Tibial artery (tissue), 4 donors: ENCODE measurements around the gene PRICKLE4.

Source experiments
- DNase-seq, 2 donors: peaks; one replicate each; pipeline ENCODE4 v3.0.0-alpha.2; 2019
- H3K27ac ChIP-seq, 2 donors: fragments of 200-600 bp; sonication (generic) in 1 of 2; 1 replicate in 1 of 2; 2 replicates in 1 of 2; pipeline ENCODE4 v1.5.1; 2018 to 2019; ENCODE audit warnings: mild to moderate bottlenecking in 1 of 2
- H3K27me3 ChIP-seq, 2 donors: fragments of 200-600 bp; sonication (generic) in 1 of 2; one replicate each; pipeline versions ENCODE4 v1.5.1 to v1.6.0; 2016 to 2019
- H3K36me3 ChIP-seq, 3 donors: fragments of 200-600 bp; sonication (generic) in 2 of 3; one replicate each; pipeline ENCODE4 v1.5.1; 2016 to 2019; ENCODE audit warnings: mild to moderate bottlenecking in 2 of 3
- H3K4me1 ChIP-seq, 4 donors: fragments of 200-600 bp; sonication (generic) in 2 of 4; 1 replicate in 3 of 4; 2 replicates in 1 of 4; pipeline ENCODE4 v1.5.1; 2016 to 2019
- H3K4me3 ChIP-seq, 2 donors: fragments of 200-600 bp; sonication (generic) in 1 of 2; 1 replicate in 1 of 2; 2 replicates in 1 of 2; pipeline ENCODE4 v1.5.1; 2018 to 2019; ENCODE audit warnings: mild to moderate bottlenecking in 2 of 2
- H3K9me3 ChIP-seq, 3 donors: fragments of 200-600 bp; sonication (generic) in 1 of 3; one replicate each; pipeline ENCODE4 v1.5.1; 2016 to 2019
- intact Hi-C: fragments of 100-400 bp; cut with DNase I; formaldehyde crosslinking; loops from one replicate; pipeline ENCODE4 v1.15.0; 2023; ENCODE audit warnings: low total_unique reads
- TF ChIP-seq, protein P1 (sequence below), 2 experiments: fragments of 200-600 bp in 1 of 2; fragments of 450-650 bp in 1 of 2; IDR thresholded peaks; one replicate each; pipeline ENCODE4 v1.5.1; 2017 to 2019; ENCODE audit warnings: antibody characterized with exemption in 2 of 2, mild to moderate bottlenecking in 1 of 2, moderate library complexity in 1 of 2

Gene PRICKLE4

DNA sequence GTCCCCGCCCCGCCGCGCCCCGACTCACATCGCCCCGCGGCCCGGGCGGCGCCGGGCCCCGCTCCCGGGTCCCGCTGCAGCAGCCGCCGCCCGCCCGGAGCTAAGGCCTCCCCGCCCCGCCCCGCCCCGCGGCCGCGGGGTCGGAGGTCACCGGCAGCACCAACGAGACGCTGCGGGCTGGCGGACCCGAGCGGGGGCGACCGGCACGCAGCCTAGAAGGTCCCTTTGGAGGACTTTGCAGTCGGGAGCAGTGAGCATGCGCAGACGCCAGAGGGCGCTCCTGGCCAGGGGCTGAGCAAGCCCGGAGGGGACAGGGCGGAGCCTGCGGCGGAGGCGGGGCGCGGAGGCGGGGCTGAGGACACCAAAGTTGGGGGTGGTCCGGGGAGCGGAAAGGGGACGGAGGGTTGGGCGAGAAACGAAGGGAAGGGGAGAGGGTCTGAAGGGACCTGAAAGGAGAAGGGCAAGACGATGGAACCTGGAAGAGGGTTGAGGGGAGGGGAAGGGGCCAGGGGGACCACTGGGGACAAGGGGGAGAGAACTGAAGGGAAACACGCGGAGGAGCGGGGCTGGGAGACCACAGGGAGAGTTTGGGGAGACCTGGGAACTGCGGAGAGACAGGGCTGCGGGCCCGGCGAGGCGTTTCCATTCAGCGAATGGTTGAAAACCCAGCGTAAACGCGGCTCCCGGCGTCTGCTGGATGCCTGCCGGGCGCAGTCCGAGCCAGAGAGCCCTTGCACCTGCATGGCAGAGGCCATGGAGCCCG lies 613 bp upstream of the PRICKLE4 start, which contains the start of gene FRS3:
TSS of gene FRS3 (minus strand) at position 113 of the 763 bp plus-strand sequence. CDS start 2,913 bp downstream, outside the sequence.
- H3K4me3 ChIP-seq = peak within 1 kb of the TSS; percentile 75 to 80
- no peaks in the 10 kb centered on the region for H3K27me3 ChIP-seq
- TF ChIP-seq, protein P1, sequence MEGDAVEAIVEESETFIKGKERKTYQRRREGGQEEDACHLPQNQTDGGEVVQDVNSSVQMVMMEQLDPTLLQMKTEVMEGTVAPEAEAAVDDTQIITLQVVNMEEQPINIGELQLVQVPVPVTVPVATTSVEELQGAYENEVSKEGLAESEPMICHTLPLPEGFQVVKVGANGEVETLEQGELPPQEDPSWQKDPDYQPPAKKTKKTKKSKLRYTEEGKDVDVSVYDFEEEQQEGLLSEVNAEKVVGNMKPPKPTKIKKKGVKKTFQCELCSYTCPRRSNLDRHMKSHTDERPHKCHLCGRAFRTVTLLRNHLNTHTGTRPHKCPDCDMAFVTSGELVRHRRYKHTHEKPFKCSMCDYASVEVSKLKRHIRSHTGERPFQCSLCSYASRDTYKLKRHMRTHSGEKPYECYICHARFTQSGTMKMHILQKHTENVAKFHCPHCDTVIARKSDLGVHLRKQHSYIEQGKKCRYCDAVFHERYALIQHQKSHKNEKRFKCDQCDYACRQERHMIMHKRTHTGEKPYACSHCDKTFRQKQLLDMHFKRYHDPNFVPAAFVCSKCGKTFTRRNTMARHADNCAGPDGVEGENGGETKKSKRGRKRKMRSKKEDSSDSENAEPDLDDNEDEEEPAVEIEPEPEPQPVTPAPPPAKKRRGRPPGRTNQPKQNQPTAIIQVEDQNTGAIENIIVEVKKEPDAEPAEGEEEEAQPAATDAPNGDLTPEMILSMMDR (IDR thresholded peaks at IDR 0.05) = peak; percentile 93 to 95
- peak within 1 kb of the TSS; percentile 80 to 86 for H3K27ac ChIP-seq
- H3K9me3 ChIP-seq = no peaks in the 10 kb centered on the region
- intact Hi-C loops = loop anchor here (5.0 to 10.0 kb wide), 3 partner anchors 75 to 435 kb away; partner anchors contain the start of gene MRPS10
- peak; percentile 97 to 99 for DNase-seq
- H3K4me1 ChIP-seq = peaks cover 0 to 26% (median 18%) of the 10 kb centered on the region in 4 donors
- H3K36me3 ChIP-seq = peaks cover 6 to 24% (median 19%) of the 10 kb centered on the region in 3 donors

DNA sequence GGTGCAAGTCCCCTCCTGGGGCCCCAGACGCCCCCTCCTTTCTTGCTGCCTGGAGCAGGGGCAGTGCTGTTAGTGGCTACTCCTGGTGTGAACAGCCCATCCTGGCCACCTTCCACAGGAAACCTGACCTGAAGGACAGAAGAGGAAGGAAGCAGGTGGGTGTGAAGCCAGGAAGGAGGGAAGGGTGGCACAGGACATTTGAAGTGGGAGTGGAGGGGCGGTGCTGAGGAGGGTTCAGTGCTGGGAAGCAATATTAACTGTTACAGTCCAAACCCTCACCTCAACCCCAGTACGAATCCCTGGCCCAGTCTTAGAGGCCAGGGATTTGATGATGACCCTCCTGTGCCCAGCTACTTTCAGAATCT lies 766 bp downstream of the PRICKLE4 start:
- Histone ChIP-seq H3K27ac (peak overlapping the region; percentile 80 to 86), H3K27me3 (no peaks in the 10 kb centered on the region), H3K36me3 (peaks cover 4 to 10% (median 9%) of the 10 kb centered on the region in 3 donors), H3K4me3 (peak overlapping the region; percentile 75 to 80), H3K9me3 (no peaks in the 10 kb centered on the region), H3K4me1 (peaks cover 0 to 40% (median 27%) of the 10 kb centered on the region in 4 donors)
- TF ChIP-seq, protein P1 (IDR thresholded peaks at IDR 0.05) = no peak
- intact Hi-C loops = loop anchor here (5.0 to 10.0 kb wide), 3 partner anchors 77 to 433 kb away; partner anchors contain the start of gene MRPS10
- DNase-seq = no peak

DNA sequence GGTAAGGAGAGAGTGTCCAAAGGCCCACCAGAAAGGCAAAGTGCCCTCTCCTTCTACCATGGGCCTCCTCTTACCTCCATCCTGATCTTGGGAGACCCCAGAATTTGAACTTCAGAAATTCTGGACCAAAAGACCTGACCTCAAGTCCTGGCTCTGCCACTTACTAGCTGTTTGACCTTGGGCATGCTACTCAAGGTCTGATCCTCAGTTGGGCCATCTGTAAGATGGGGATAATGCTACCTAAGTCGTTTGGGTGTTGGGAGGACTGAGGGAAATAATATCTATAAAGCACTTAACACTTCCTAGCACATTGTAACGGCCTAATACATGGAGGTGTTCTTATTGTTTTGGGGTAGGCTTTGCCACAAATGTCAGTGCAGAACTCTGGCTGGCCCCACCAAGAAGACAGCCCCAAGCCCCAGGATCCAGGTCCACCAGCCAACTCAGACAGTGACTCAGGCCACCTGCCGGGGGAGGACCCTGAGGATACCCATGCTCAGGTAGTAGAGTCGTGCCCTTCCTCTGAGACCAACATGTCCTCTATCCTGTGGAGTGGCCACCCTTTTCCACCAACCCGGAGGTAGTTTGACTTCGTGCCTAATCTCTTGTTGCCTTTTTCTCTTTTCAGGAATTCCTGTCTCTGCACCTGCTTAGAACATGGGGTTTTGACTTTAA lies 2.7 kb downstream of the PRICKLE4 start:
- no peak overlapping the region for H3K27ac ChIP-seq
- no peaks in the 10 kb centered on the region for H3K36me3 ChIP-seq
- H3K9me3 ChIP-seq = no peaks in the 10 kb centered on the region
- peaks cover 0 to 41% (median 28%) of the 10 kb centered on the region in 4 donors for H3K4me1 ChIP-seq
- TF ChIP-seq, protein P1 (IDR thresholded peaks at IDR 0.05) = no peak
- intact Hi-C loops = loop anchor here (5.0 to 10.0 kb wide), 3 partner anchors 78 to 432 kb away; partner anchors contain the start of gene MRPS10
- H3K27me3 ChIP-seq = no peaks in the 10 kb centered on the region
- no peak for DNase-seq
- no peak overlapping the region for H3K4me3 ChIP-seq

DNA sequence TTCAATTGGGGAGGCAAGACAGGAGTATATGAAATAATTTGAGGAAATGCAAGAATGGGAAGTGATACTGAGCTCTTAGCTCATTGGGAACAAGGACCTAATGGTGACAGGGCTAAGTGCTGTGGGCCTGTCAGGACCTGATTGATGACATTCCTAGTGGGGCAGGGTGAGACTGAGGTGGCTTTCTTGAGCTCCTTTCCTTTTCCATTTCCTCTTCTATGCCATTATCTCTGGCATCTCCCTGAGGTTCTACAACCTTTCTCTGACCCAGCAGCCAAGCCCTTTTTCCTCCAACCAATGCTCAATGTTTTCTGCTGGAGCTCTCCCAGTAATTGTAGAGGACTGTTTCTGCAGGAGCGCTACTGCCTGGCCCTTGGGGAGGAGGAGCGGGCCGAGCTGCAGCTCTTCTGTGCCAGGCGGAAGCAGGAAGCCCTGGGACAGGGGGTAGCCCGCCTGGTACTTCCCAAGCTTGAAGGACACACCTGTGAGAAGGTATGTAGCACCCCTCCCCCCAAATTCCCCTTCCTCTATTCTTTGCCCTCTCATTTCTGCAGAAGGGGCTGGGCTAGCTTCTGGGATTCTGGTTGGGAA lies 4.1 kb downstream of the PRICKLE4 start:
- Histone ChIP-seq H3K4me3 (no peak overlapping the region), H3K27me3 (no peaks in the 10 kb centered on the region), H3K36me3 (peaks cover 0 to 8% (median 6%) of the 10 kb centered on the region in 3 donors), H3K27ac (no peak overlapping the region), H3K9me3 (no peaks in the 10 kb centered on the region), H3K4me1 (peaks cover 0 to 42% (median 27%) of the 10 kb centered on the region in 4 donors)
- intact Hi-C loops = loop anchor here (5.0 to 10.0 kb wide), 4 partner anchors 80 to 430 kb away; partner anchors contain the start of gene MRPS10
- DNase-seq = no peak
- TF ChIP-seq, protein P1 (IDR thresholded peaks at IDR 0.05) = no peak

DNA sequence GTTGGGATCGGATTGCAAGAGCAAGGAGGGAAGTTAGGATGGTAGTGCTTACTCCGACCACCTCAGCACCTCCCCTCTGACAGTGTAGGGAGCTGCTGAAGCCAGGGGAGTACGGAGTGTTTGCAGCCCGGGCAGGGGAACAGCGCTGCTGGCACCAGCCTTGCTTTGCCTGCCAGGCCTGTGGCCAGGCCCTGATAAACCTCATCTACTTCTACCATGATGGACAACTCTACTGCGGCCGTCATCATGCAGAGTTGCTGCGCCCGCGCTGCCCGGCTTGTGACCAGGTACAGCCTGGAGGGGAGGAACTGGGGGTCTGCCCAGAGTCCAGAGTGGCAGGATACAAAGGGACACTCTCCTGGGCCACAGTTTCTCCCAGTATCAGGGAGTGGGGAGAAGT lies 4.7 kb downstream of the PRICKLE4 start:
- Histone ChIP-seq H3K4me3 (no peak overlapping the region), H3K27me3 (no peaks in the 10 kb centered on the region), H3K4me1 (peaks cover 0 to 42% (median 27%) of the 10 kb centered on the region in 4 donors), H3K36me3 (peaks cover 0 to 12% (median 12%) of the 10 kb centered on the region in 3 donors), H3K9me3 (no peaks in the 10 kb centered on the region), H3K27ac (no peak overlapping the region)
- no peak for DNase-seq
- intact Hi-C loops = loop anchor here (5.0 to 10.0 kb wide), 3 partner anchors 80 to 430 kb away; partner anchors contain the start of gene MRPS10
- TF ChIP-seq, protein P1 (IDR thresholded peaks at IDR 0.05) = no peak
